GM21423 (cell line): Measurements from ENCODE around the gene ARPC2.
"Not testable (repeated sequence)": the region's sequence is repeated elsewhere in the genome, so short reads cannot be mapped to it uniquely, and the experiment has no call there.

ENCODE experiments used
- ATAC-seq: cut with Tn5 transposase; IDR thresholded peaks from one replicate; pipeline ENCODE4 v1.9.1; 2021; ENCODE audit warnings: mild to moderate bottlenecking, moderate library complexity; ENCODE audit not compliant: unreplicated experiment

Gene ARPC2

GRCh38 chr2:218216674-218217359 lies at the start of gene ARPC2:
ARPC2 (plus strand) TSS chr2:218217189; CDS start chr2:218217471, 282 bp downstream.
- ATAC-seq, result peak; percentile 68

DNA sequence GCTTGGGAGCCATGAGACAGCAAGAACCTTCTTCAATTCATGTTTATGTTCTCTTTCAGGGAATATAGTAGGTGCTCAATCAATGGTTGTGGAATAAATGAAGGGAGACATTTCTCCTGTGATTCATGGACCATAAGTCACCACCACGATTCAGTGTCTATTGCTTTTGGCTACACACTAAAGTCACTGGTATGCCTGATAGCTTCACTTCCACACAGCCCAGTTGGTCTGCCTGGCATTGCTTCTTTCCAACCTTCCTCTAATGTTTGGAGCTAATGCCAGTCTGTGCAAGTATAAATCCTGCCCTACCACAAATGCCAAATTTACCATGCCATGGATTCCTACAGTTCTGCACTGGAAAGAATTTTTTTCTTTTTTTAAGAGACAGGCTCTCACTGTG lies 49.0 kb upstream of the ARPC2 start:
- ATAC-seq, result no peak

DNA sequence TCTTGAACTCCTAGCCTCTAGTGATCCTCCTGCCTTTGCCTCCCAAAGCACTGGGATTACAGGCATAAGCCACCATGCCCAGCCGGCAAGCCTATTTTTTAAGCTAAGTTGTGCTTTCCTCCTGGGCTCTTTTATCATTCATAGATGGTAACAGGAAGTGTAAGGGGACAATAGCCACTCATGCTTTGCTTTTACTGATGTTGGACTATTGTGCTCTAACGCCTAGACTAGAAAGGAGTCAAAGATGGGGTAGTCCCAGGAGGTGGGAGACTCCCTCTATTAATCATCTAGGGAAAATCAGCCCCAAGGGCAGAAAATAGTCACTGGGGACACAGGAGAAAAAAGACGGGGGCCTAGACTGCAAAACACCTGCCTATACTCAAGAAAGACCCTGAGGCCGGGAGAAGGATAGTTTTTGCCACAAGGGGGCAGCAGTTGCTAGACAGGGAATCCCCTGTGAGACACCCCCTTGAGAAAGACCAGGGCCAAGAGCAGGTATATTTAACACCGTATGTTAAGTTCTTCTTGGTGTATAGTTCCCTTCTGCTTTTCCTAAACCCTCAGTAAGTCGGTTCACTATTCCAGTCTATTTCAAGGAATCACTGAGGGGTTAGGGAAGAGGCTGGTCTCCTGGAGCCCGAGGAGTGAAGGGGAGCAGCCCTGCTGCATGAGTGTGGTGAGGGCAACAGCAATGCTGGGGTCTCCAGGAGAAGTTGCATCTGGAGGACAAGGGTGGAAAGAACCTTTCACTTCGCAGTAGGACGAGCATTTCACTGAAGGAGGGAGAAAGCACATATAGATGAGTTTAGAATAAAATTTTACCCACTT lies 48.1 kb upstream of the ARPC2 start:
- ATAC-seq, result no peak

DNA sequence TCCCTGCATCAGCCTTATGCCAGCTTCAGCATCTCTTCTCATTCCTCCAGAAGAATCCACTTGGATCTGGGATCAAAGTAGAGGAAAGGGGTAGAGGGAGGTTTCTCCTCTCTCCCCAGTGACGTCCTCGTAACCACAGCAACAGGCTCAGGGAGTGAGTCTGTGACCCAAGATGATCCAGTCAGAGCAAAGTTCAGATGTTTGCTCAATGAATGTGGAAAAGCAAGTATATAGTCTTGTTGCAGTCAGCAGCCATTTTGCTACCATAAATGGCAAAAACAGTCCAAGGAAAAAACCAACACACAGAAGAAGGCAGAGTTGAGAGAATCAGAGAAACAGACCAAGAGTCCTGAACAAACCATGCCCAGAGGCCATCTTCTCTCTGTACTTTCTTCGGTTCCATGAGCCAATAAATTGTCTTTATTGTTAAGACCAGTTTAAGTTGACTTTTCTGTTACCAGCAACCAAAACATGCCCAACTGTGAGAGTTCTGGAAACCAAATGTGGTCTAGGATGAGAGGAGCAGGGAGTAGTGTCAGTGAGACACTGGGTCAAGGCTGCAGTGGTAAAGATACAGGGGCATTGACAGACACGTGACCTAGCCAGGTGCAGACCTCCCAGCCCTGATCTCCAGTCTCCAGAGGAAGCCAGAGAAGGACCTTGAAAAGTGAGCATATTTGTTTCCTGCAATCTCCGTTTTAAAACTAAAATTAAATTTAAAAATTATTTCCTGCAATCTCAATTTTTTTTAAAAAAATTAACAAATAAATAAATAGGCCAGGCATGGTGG lies 47.0 kb upstream of the ARPC2 start:
- ATAC-seq, result no peak

GRCh38 chr2:218171744-218172143 lies 45.2 kb upstream of the ARPC2 start:
- not testable (repeated sequence) for ATAC-seq

GRCh38 chr2:218172845-218173244 lies 44.1 kb upstream of the ARPC2 start:
- ATAC-seq, result no peak

DNA sequence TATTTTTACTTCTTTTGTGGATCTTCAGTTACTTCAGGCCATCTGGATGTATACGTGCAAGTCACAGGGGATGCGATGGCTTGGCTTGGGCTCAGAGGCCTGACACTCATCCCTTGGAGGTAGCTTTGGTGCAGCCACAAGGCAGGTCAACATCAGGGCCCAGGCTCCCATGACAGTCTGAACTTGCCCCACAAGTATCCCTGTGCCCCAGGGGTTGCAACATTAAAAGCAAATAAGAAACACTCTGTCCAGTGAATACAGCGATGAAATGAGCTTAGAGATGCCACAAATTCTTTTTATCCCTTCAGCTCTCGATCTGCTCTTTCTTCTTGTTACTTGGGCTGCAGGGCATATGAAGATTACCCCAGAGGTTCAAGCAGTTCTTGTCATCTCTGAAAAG lies 37.2 kb upstream of the ARPC2 start:
- ATAC-seq, result no peak

GRCh38 chr2:218180467-218181114 lies 36.4 kb upstream of the ARPC2 start:
- no peak for ATAC-seq

DNA sequence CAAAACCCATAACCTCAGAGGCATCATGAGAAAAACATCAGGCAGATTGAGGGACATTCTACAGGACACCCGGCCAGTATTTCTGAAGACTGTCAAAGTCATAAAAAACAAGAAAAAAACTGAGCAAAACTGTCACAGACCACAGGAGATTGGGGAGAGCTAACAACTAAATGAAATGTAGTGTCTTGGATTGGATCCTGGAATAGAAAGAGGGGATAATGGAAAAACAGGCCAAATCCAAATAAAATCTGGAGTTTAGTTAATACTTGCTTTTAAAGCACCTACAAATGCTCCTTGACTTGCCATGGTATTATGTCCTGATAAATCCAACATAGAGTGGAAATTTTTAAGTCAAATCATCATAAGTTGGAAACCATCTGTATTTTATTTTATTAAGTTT lies 32.7 kb upstream of the ARPC2 start:
- no peak for ATAC-seq

DNA sequence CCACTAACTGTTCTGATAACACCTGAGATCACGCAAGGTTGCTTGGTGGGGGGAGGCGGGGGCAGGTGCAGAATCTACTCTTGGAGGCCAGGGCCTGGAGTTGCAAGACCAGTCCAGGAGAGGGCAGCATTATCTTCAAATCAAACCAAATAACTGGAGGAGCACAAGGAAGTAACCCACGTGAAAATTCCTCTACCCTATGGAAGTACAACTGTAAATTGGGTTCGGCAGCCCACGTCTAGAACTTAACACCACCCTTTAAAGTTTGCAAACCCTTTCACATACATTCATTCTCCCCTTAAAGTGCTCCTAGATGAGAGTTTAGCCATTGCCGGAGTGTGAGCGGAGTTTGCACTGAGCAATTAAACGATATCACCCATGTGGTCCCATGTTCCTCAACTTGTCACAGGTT lies 30.6 kb upstream of the ARPC2 start:
- no peak for ATAC-seq

- no peak for ATAC-seq
Measured at GRCh38 chr2:218186876-218187275, 30.1 kb upstream of the ARPC2 start.

DNA sequence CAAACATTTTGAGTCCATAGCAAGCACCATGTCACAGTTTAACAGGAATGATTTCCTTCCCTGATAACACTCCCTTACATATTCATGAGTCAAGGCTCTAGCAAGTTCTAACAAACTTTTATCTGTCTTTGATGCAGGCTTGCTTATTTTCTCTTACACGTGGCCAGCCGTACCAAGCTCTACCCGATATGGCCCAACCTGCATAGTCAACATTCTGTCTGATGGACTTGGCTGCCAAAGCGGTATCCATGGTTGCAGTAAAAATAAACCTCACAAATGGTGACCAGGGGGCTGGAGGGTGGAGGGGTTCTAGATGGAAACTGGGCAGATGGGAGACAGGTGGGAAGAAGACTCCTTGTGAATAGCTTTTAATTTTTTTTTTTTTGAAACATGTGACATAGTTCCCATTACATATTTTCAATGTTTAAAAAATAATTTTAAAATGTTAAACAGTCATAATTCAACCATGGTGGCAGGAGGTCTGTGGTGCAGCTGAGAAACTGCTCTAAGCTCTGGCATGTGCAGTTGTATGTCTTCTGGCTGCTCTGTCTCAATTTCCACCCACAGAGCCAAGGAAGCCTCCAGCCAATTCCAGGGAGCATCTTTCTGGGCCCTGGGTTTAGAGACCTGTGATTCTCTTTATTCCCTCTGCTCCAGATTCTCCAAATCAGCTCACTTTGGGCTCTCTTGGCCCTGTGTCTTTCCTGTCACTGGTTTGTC lies 29.5 kb upstream of the ARPC2 start:
- no peak for ATAC-seq

DNA sequence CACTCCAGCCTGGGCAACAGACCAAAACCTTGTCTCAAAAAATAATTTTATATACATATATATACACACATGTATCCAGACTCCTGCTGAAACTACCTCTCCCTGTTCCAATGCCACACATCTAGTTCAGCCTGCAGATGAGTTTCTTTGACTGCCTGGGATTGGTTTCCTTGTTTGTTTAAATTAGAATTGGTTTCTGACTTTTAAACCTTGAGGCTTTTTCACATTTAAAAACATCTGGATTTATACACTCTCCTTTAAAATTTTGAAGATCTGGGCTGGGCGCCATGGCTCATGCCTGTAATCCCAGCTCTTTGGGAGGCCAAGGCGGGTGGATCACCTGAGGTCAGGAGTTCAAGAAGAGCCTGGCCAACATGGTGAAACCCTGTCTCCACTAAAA lies 28.5 kb upstream of the ARPC2 start:
- ATAC-seq, result no peak

- ATAC-seq, result no peak
Measured at GRCh38 chr2:218192902-218193430, 24.0 kb upstream of the ARPC2 start.

DNA sequence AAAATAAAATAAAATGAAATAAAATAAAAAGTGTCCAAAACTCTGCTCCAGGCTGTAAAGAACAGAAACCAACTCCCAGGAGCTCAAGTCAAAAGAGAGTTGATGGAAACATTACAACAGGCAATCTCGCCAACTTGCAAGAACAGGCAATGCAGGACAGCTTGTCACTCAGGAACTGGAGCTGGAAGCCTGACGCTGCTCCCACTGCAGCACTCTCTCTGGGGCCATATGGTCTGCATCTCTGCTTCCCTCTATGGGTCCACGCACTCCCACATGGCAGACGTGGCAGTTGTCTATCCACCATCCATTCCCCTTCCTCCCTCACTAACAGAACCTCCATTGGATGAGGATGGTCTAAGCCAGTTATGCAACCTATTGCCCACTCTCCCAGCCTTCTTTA lies 23.3 kb upstream of the ARPC2 start:
- no peak for ATAC-seq

GRCh38 chr2:218194880-218195279 lies 22.1 kb upstream of the ARPC2 start:
- ATAC-seq, result no peak

- ATAC-seq, result no peak
Measured at GRCh38 chr2:218196974-218197373, 20.0 kb upstream of the ARPC2 start.

DNA sequence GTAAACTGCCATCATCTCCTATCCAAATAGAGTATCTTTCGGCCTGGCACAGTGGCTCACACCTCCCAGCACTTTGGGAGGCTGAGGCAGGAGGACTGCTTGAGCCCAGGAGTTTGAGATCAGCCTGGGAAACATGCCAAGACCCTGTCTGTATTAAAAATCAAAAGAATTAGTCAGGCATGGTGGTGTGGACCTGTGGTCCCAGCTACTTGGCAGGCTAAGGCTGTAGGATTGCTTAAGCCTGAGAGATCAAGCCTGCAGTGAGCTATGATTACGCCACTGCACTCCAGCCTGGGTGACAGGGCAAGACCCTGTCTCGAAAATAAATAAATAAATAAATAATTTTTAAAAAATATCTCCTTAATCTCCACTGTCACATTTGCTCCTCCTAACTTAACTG lies 14.7 kb upstream of the ARPC2 start:
- ATAC-seq, result no peak

- no peak for ATAC-seq
Measured at GRCh38 chr2:218209078-218209477, 7.9 kb upstream of the ARPC2 start.

GRCh38 chr2:218214116-218214515 lies 2.9 kb upstream of the ARPC2 start:
- ATAC-seq, result no peak
